GM23248 (cell line): Measurements from ENCODE around the gene MAML2.

Source experiments
- EZH2 ChIP-seq: fragments of 200-600 bp; sonication (generic); IDR thresholded peaks from 2 replicates; pipeline ENCODE4 v1.6.1; 2018; ENCODE audit warnings: antibody characterized with exemption, mild to moderate bottlenecking; ENCODE audit not compliant: insufficient read depth, poor library complexity, severe bottlenecking
- EZH2phosphoT487 ChIP-seq: fragments of 200-600 bp; sonication (generic); IDR thresholded peaks from 2 replicates; pipeline ENCODE4 v1.6.1; 2018; ENCODE audit warnings: antibody characterized with exemption, moderate library complexity, mild to moderate bottlenecking, low read depth; ENCODE audit not compliant: insufficient read depth

GRCh38 chr11:96167787-96168186 lies 175.2 kb downstream of the MAML2 start:
- TF ChIP-seq EZH2phosphoT487 (no peak), EZH2 (no peak)
